Measurements from ENCODE around the gene CNN1. TPM values are rescaled to one million over a fixed set of nuclear protein-coding genes. Genes with fewer than 3 reads are reported as not detected.

Gene CNN1
- total RNA-seq, 1 experiment from 2014 or later: 0.54 TPM

DNA sequence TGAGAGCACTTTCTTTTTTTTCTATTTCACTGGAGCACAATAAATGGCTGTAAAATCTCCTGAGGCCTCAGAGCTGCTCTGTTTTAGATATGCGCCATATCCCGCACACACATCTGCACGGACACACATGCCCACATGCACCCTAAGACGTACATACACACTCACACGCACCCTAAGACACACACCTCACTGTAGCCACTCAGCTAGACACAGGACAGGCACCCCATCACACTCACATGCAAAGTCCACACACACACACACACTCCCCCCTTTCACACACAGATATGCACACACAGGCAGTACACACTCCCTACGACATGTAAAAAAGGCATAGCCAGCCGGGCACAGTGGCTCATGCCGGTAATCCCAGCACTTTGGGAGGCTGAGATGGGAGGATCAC, 11.6 kb downstream of the CNN1 start:
- Mint-ChIP-seq H3K27me3 (ENCODE audit: insufficient read depth, unreplicated experiment) (no peaks in the 10 kb centered on the region), H3K27ac (ENCODE audit: unreplicated experiment) (no peak overlapping the region), H3K9me3 (ENCODE audit: unreplicated experiment) (no peaks in the 10 kb centered on the region), H3K4me3 (ENCODE audit: unreplicated experiment) (no peak overlapping the region), H3K4me1 (ENCODE audit: low read depth, unreplicated experiment) (peaks cover 5% of the 10 kb centered on the region), H3K36me3 (ENCODE audit: insufficient read depth, unreplicated experiment) (peaks cover 6% of the 10 kb centered on the region)
- POLR2A ChIA-PET: no interaction called here
- no peaks in the 10 kb centered on the region for H3K9me3 ChIP-seq
- H3K4me3 ChIP-seq (ENCODE audit: low read depth, low read length): no peak overlapping the region
- intact Hi-C loops (cut with micrococcal nuclease; ENCODE audit: unreplicated experiment): no loop called here
- BruUV-seq (replicated peaks): no TSS peak
- no peaks in the 10 kb centered on the region for H3K4me1 ChIP-seq
- H3K36me3 ChIP-seq (ENCODE audit: control insufficient read depth, insufficient read depth, low read length): no peaks in the 10 kb centered on the region
- DNase-seq: no peak
- TF ChIP-seq, protein P1, sequence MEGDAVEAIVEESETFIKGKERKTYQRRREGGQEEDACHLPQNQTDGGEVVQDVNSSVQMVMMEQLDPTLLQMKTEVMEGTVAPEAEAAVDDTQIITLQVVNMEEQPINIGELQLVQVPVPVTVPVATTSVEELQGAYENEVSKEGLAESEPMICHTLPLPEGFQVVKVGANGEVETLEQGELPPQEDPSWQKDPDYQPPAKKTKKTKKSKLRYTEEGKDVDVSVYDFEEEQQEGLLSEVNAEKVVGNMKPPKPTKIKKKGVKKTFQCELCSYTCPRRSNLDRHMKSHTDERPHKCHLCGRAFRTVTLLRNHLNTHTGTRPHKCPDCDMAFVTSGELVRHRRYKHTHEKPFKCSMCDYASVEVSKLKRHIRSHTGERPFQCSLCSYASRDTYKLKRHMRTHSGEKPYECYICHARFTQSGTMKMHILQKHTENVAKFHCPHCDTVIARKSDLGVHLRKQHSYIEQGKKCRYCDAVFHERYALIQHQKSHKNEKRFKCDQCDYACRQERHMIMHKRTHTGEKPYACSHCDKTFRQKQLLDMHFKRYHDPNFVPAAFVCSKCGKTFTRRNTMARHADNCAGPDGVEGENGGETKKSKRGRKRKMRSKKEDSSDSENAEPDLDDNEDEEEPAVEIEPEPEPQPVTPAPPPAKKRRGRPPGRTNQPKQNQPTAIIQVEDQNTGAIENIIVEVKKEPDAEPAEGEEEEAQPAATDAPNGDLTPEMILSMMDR (IDR thresholded peaks at IDR 0.05; ENCODE audit: insufficient read depth in 1 of 2, low read depth in 1 of 2, low read length in 1 of 2, severe bottlenecking in 1 of 2, unreplicated experiment in 1 of 2): no peak
- no peaks in the 10 kb centered on the region for H3K27me3 ChIP-seq (replicated peaks; ENCODE audit: control insufficient read depth, insufficient read depth, low read length)
- CTCF ChIA-PET: interaction anchor here (0.7 kb wide), 1 partner anchor 14 kb away, joined by 3 read pairs; no protein-coding TSS in a partner anchor

DNA sequence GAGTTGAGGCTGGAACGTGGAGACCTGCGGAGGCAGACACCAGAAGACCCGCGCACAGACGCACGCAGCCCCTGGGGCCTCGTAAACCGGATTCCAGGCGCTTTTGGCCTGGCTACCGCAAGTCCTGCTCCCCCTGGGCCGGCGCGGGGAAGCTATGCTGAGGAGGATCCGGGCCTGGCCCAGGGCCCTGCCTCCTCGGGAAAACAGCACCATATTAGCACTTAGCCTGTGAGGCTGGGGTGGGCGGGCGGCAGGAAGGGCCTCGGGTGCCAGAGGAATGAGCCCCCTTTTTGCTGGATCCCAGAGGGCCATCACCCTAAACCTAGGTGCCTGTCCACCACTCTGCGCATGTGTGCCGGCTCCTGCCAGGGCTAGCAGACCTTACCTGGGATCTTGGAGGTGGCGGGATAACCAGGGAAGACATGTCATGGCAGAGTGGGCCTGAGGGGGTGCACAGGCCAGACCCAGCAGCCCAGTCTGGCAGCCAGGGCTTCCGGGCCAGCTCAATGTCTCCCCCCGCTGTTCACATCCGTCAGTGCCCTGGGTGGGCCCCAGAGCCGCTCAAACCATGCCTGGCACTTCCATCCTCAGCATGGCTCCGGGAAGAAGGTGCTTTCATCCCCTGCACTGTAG, 13.1 kb downstream of the CNN1 start:
- H3K4me3 Mint-ChIP-seq (ENCODE audit: unreplicated experiment): no peak overlapping the region
- no peaks in the 10 kb centered on the region for H3K4me1 Mint-ChIP-seq (ENCODE audit: low read depth, unreplicated experiment)
- TF ChIP-seq, protein P1 (IDR thresholded peaks at IDR 0.05; ENCODE audit: insufficient read depth in 1 of 2, low read depth in 1 of 2, low read length in 1 of 2, severe bottlenecking in 1 of 2, unreplicated experiment in 1 of 2): peak in 1 of 2 experiments; percentile 26
- intact Hi-C loops (cut with micrococcal nuclease; ENCODE audit: unreplicated experiment): no loop called here
- Histone ChIP-seq H3K4me3 (ENCODE audit: low read depth, low read length) (no peak overlapping the region), H3K27me3 (replicated peaks; ENCODE audit: control insufficient read depth, insufficient read depth, low read length) (no peaks in the 10 kb centered on the region), H3K4me1 (no peaks in the 10 kb centered on the region), H3K9me3 (no peaks in the 10 kb centered on the region), H3K36me3 (ENCODE audit: control insufficient read depth, insufficient read depth, low read length) (no peaks in the 10 kb centered on the region; the same call in 1 of the 2 replicates)
- H3K36me3 Mint-ChIP-seq (ENCODE audit: insufficient read depth, unreplicated experiment): peaks cover 6% of the 10 kb centered on the region
- H3K9me3 Mint-ChIP-seq (ENCODE audit: unreplicated experiment): no peaks in the 10 kb centered on the region
- H3K27ac Mint-ChIP-seq (ENCODE audit: unreplicated experiment): no peak overlapping the region
- ChIA-PET CTCF (interaction anchor here (0.6 kb wide), 1 partner anchor 10 kb away, joined by 3 read pairs; no protein-coding TSS in a partner anchor), POLR2A (no interaction called here)
- H3K27me3 Mint-ChIP-seq (ENCODE audit: insufficient read depth, unreplicated experiment): no peaks in the 10 kb centered on the region
- no TSS peak for BruUV-seq (replicated peaks)
- DNase-seq: peak in 1 of 2 experiments; percentile 33

DNA sequence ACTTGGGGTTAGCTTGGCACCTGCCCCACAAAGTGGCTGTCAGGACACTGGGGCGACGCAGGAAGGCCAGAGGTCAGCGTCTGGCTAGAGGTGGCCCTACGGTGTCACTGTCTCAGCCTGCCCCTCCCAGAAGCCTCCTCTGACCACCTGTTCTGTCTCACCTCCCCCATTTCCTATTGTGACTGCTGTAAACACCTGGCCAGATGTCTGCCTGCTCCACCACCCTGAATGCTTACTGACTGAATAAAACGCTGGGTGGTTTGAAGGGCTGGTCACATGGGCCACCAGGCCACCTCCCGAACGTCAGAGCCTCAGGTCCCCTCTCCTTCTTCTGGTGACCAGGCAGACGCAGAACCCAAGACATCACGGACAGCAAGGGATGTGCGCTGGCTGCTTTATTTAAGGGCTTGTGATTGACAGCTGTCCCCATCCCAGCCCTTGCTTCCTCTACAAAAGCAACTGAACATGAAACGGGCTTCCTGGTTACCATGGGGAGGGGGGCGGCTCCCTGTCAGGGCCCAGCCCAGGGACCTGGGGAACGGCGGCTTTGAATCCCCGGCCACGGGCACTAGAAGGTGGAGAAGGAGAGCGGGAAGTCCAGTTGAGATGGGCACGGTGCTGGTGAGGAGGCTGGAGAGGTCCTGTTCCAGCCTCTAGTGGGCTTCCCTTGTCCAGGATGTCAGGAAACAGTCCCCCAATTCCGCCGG, 14.2 kb downstream of the CNN1 start:
- no peak overlapping the region for H3K4me3 ChIP-seq (ENCODE audit: low read depth, low read length)
- H3K27me3 ChIP-seq (replicated peaks; ENCODE audit: control insufficient read depth, insufficient read depth, low read length): no peaks in the 10 kb centered on the region
- TF ChIP-seq, protein P1 (IDR thresholded peaks at IDR 0.05; ENCODE audit: insufficient read depth in 1 of 2, low read depth in 1 of 2, low read length in 1 of 2, severe bottlenecking in 1 of 2, unreplicated experiment in 1 of 2): no peak
- Mint-ChIP-seq H3K36me3 (ENCODE audit: insufficient read depth, unreplicated experiment) (peaks cover 6% of the 10 kb centered on the region), H3K27me3 (ENCODE audit: insufficient read depth, unreplicated experiment) (no peaks in the 10 kb centered on the region), H3K9me3 (ENCODE audit: unreplicated experiment) (no peaks in the 10 kb centered on the region), H3K4me1 (ENCODE audit: low read depth, unreplicated experiment) (peaks cover 2% of the 10 kb centered on the region), H3K4me3 (ENCODE audit: unreplicated experiment) (no peak overlapping the region), H3K27ac (ENCODE audit: unreplicated experiment) (no peak overlapping the region)
- ChIA-PET POLR2A (no interaction called here), CTCF (no interaction called here)
- intact Hi-C loops (cut with micrococcal nuclease; ENCODE audit: unreplicated experiment): no loop called here
- no TSS peak for BruUV-seq (replicated peaks)
- DNase-seq: no peak
- H3K36me3 ChIP-seq (ENCODE audit: control insufficient read depth, insufficient read depth, low read length): no peaks in the 10 kb centered on the region; the same call in 1 of the 2 replicates
- 0 out of 2 replicates have a peak, but pooled peaks cover 1% of the 10 kb centered on the region for H3K4me1 ChIP-seq
- no peaks in the 10 kb centered on the region for H3K9me3 ChIP-seq

All from Caco-2 (cell line).